OCI-LY3 (cell line): ENCODE data around the gene OR5C1.
"Not testable (repeated sequence)": the region's sequence is repeated elsewhere in the genome, so short reads cannot be mapped to it uniquely, and the experiment has no call there.

Experiments
- H2AFZ ChIP-seq: fragments of 200-600, 300-600 bp; shearing (Covaris generic); 2 replicates; pipeline ENCODE4 v1.6.0; 2014; ENCODE audit warnings: antibody characterized with exemption, low read depth, low read length
- H3K27ac ChIP-seq: fragments of 200-600, 300-600 bp; sonication (generic); 2 replicates; pipeline ENCODE4 v1.5.1; 2014; ENCODE audit warnings: mild to moderate bottlenecking, low read length, moderate library complexity, mixed read lengths
- H3K27me3 ChIP-seq: fragments of 200-600, 300-600 bp; sonication (generic); 2 replicates; pipeline ENCODE4 v1.6.1; 2014; ENCODE audit warnings: low read depth, low read length, mixed read lengths
- H3K36me3 ChIP-seq: fragments of 200-600, 300-600 bp; sonication (generic); replicated peaks from 2 replicates; pipeline ENCODE3; 2014; ENCODE audit warnings: low read depth, low read length, mixed read lengths
- H3K4me1 ChIP-seq: fragments of 300-600, 200-600 bp; sonication (generic); 2 replicates; pipeline ENCODE4 v1.6.1; 2014; ENCODE audit warnings: low read length, mixed read lengths
- H3K4me2 ChIP-seq: fragments of 200-600, 300-600 bp; sonication (generic); 2 replicates; pipeline ENCODE4 v1.6.1; 2014; ENCODE audit warnings: low read length, mixed read lengths
- H3K4me3 ChIP-seq: fragments of 300-600, 200-600 bp; sonication (generic); 2 replicates; pipeline ENCODE4 v1.5.1; 2014; ENCODE audit warnings: antibody characterized with exemption, mild to moderate bottlenecking, low read length, moderate library complexity
- H3K79me2 ChIP-seq: fragments of 300-600, 200-600 bp; shearing (Covaris generic); 2 replicates; pipeline ENCODE4 v1.6.1; 2014; ENCODE audit warnings: mild to moderate bottlenecking, low read length, mixed read lengths
- H3K9ac ChIP-seq: fragments of 300-600, 200-600 bp; shearing (Covaris generic); 2 replicates; pipeline ENCODE4 v1.6.0; 2014; ENCODE audit warnings: mild to moderate bottlenecking, low read length, moderate library complexity
- H3K9me3 ChIP-seq: fragments of 200-600, 300-600 bp; shearing (Covaris generic); 2 replicates; pipeline ENCODE4 v1.6.1; 2014; ENCODE audit warnings: low read length, mixed read lengths; ENCODE audit not compliant: insufficient read depth
- H4K20me1 ChIP-seq: fragments of 200-600, 300-600 bp; sonication (generic); 2 replicates; pipeline ENCODE4 v1.6.1; 2016; ENCODE audit warnings: low read length, mixed read lengths; ENCODE audit not compliant: insufficient read depth
- EZH2phosphoT487 ChIP-seq: fragments of 200-600 bp; shearing (Covaris generic); IDR thresholded peaks from 2 replicates; pipeline ENCODE4 v1.6.1; 2018; ENCODE audit warnings: antibody characterized with exemption, mixed run types, low read depth
- TF ChIP-seq, protein P1 (sequence below): fragments of 200-600, 300-600 bp; sonication (generic); IDR thresholded peaks from 2 replicates; pipeline ENCODE4 v1.5.1; 2014; ENCODE audit warnings: antibody characterized with exemption, low read length, low read depth

Gene OR5C1

GRCh38 chr9:122821278-122821943, 32.7 kb downstream of the OR5C1 start:
- no peaks in the 10 kb centered on the region for H3K9me3 ChIP-seq
- H2AFZ ChIP-seq = no peak overlapping the region
- H3K79me2 ChIP-seq = peaks cover 11% of the 10 kb centered on the region; the same call in 1 of the 2 replicates
- H3K9ac ChIP-seq = no peak overlapping the region
- H3K27ac ChIP-seq = no peak overlapping the region
- H4K20me1 ChIP-seq = no peaks in the 10 kb centered on the region
- H3K4me2 ChIP-seq = no peak overlapping the region
- no peaks in the 10 kb centered on the region for H3K4me1 ChIP-seq
- no peaks in the 10 kb centered on the region for H3K27me3 ChIP-seq
- no peak overlapping the region for H3K4me3 ChIP-seq
- TF ChIP-seq, protein P1, sequence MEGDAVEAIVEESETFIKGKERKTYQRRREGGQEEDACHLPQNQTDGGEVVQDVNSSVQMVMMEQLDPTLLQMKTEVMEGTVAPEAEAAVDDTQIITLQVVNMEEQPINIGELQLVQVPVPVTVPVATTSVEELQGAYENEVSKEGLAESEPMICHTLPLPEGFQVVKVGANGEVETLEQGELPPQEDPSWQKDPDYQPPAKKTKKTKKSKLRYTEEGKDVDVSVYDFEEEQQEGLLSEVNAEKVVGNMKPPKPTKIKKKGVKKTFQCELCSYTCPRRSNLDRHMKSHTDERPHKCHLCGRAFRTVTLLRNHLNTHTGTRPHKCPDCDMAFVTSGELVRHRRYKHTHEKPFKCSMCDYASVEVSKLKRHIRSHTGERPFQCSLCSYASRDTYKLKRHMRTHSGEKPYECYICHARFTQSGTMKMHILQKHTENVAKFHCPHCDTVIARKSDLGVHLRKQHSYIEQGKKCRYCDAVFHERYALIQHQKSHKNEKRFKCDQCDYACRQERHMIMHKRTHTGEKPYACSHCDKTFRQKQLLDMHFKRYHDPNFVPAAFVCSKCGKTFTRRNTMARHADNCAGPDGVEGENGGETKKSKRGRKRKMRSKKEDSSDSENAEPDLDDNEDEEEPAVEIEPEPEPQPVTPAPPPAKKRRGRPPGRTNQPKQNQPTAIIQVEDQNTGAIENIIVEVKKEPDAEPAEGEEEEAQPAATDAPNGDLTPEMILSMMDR = no peak
- TF ChIP-seq EZH2phosphoT487 = no peak
- H3K36me3 ChIP-seq = peaks cover 20% of the 10 kb centered on the region

DNA sequence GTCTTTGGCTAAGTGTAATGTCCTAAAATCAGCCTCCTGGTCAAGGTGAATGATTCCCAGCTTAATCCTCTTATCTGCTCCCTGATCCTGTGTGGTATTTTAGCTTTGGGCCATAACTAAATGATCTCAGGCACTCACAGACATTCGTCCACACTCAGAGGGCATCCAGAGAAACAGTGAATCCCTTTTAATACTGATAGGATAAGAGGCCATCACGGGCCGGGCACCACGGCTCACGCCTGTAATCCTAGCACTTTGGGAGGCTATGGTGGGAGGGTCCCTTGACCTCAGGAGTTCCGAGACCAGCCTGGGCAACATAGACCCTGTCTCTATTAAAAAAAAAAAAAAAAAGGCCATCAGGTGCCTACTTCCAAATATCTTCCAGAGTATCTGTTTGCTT, 33.3 kb downstream of the OR5C1 start:
- Histone ChIP-seq H3K27me3 (no peaks in the 10 kb centered on the region), H3K36me3 (peaks cover 20% of the 10 kb centered on the region), H3K4me3 (no peak overlapping the region), H2AFZ (no peak overlapping the region), H3K79me2 (peaks cover 17% of the 10 kb centered on the region), H3K27ac (no peak overlapping the region), H4K20me1 (peaks cover 3% of the 10 kb centered on the region; the same call in 1 of the 2 replicates), H3K9me3 (no peaks in the 10 kb centered on the region), H3K4me2 (no peak overlapping the region), H3K9ac (no peak overlapping the region), H3K4me1 (peaks cover 4% of the 10 kb centered on the region)
- TF ChIP-seq, protein P1 = no peak
- TF ChIP-seq EZH2phosphoT487 = no peak

GRCh38 chr9:122822938-122823337, 34.2 kb downstream of the OR5C1 start:
- H3K9me3 ChIP-seq = no peaks in the 10 kb centered on the region
- H3K36me3 ChIP-seq = peaks cover 20% of the 10 kb centered on the region
- TF ChIP-seq EZH2phosphoT487 = no peak
- TF ChIP-seq, protein P1 = no peak
- no peak overlapping the region for H3K27ac ChIP-seq
- no peak overlapping the region for H3K4me2 ChIP-seq
- no peaks in the 10 kb centered on the region for H3K27me3 ChIP-seq
- H2AFZ ChIP-seq = no peak overlapping the region
- no peak overlapping the region for H3K4me3 ChIP-seq
- peaks cover 26% of the 10 kb centered on the region for H3K79me2 ChIP-seq
- H3K9ac ChIP-seq = no peak overlapping the region
- peaks cover 10% of the 10 kb centered on the region for H3K4me1 ChIP-seq
- H4K20me1 ChIP-seq = peaks cover 9% of the 10 kb centered on the region; the same call in 1 of the 2 replicates

- Histone ChIP-seq H3K27me3 (no peaks in the 10 kb centered on the region), H3K9me3 (no peaks in the 10 kb centered on the region), H3K4me2 (peak overlapping the region; percentile 99), H2AFZ (peak overlapping the region; percentile 94; the same call in 1 of the 2 replicates), H3K79me2 (peaks cover 30% of the 10 kb centered on the region), H3K4me3 (peak overlapping the region; percentile 100), H3K27ac (0 out of 2 replicates have a peak overlapping the region, but pooled peaks have one; percentile 80), H3K4me1 (peaks cover 10% of the 10 kb centered on the region), H3K9ac (peak overlapping the region; percentile 98), H4K20me1 (peaks cover 9% of the 10 kb centered on the region; the same call in 1 of the 2 replicates), H3K36me3 (peaks cover 4% of the 10 kb centered on the region)
- no peak for TF ChIP-seq EZH2phosphoT487
- TF ChIP-seq, protein P1 = no peak
Measured at GRCh38 chr9:122827761-122828093, 39.0 kb downstream of the OR5C1 start.

DNA sequence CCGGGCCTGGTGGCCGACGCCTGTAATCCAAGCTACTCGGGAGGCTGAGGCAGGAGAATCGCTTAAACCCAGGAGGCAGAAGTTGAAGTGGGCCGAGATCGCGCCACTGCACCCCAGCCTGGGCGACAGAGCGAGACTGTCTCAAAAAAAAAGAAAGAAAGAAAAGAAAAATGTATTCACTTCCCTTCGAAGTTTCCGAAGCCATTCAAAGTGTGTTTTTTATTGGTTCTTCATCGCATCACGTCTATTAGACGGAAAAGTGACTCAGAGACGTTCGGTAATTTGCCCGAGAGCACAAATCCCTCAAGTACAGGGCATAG, 40.2 kb downstream of the OR5C1 start:
- H3K9ac ChIP-seq = peak overlapping the region; percentile 98
- peak overlapping the region; percentile 100 for H3K4me3 ChIP-seq
- peak overlapping the region; percentile 80 for H3K27ac ChIP-seq
- H2AFZ ChIP-seq = peak overlapping the region; percentile 98
- not testable (repeated sequence) for H3K27me3 ChIP-seq, H3K36me3 ChIP-seq, H4K20me1 ChIP-seq, H3K9me3 ChIP-seq
- H3K4me2 ChIP-seq = peak overlapping the region; percentile 59
- H3K4me1 ChIP-seq = peaks cover 10% of the 10 kb centered on the region
- H3K79me2 ChIP-seq = peaks cover 30% of the 10 kb centered on the region
